Astrocyte of the cerebellum (primary cell): Measurements from ENCODE around the gene ATP11A.

Source experiments
- DNase-seq: peaks from one replicate; pipeline ENCODE4 v3.0.0-alpha.2; 2011; ENCODE audit warnings: low read depth
- H3K4me3 ChIP-seq: 2 replicates; pipeline ENCODE4 v1.5.1; 2011; ENCODE audit warnings: mild to moderate bottlenecking, low read depth, low read length, moderate library complexity
- CTCF ChIP-seq: IDR thresholded peaks from 2 replicates; pipeline ENCODE4 v1.5.1; 2012; ENCODE audit warnings: low read length, low read depth, moderate library complexity, mild to moderate bottlenecking; ENCODE audit errors: missing control alignments
- in situ Hi-C: cut with HindIII; loops from 2 replicates; pipeline ENCODE4 v1.10.0; 2017; ENCODE audit warnings: low sequenced_read_pairs

The ATP11A gene

GRCh38 chr13:112835344-112835743 is 145.5 kb downstream of the ATP11A start:
- DNase-seq, result no peak
- no peak for TF ChIP-seq CTCF
- in situ Hi-C loops, result no loop called here
- H3K4me3 ChIP-seq, result no peak overlapping the region

GRCh38 chr13:112835796-112836195 is 146.0 kb downstream of the ATP11A start:
- TF ChIP-seq CTCF, result no peak
- H3K4me3 ChIP-seq, result no peak overlapping the region
- DNase-seq, result no peak
- in situ Hi-C loops, result no loop called here

GRCh38 chr13:112836940-112837339 is 147.1 kb downstream of the ATP11A start:
- H3K4me3 ChIP-seq, result no peak overlapping the region
- in situ Hi-C loops, result no loop called here
- TF ChIP-seq CTCF, result no peak
- DNase-seq, result no peak

GRCh38 chr13:112837371-112838037 is 147.7 kb downstream of the ATP11A start:
- no peak for TF ChIP-seq CTCF
- no peak overlapping the region for H3K4me3 ChIP-seq
- no peak for DNase-seq
- in situ Hi-C loops, result no loop called here

- no peak for TF ChIP-seq CTCF
- DNase-seq, result no peak
- H3K4me3 ChIP-seq, result no peak overlapping the region
- in situ Hi-C loops, result no loop called here
Observed at GRCh38 chr13:112838038-112838841, 148.4 kb downstream of the ATP11A start.

- DNase-seq, result no peak
- no peak overlapping the region for H3K4me3 ChIP-seq
- TF ChIP-seq CTCF, result no peak
- in situ Hi-C loops, result no loop called here
Observed at GRCh38 chr13:112838842-112839117, 148.9 kb downstream of the ATP11A start.
